Activated CD4-positive, alpha-beta T cell treated with anti-CD3 and anti-CD28 coated beads, Interleukin-2, amount 50 U/mL, for 16 hours (primary cell): ENCODE results near the gene VPS37C.
"Not testable (repeated sequence)": the region's sequence is repeated elsewhere in the genome, so short reads cannot be mapped to it uniquely, and the experiment has no call there.

Experiments
- DNase-seq: peaks from one replicate; pipeline ENCODE4 v3.0.0-alpha.2; 2020

The VPS37C gene

GRCh38 chr11:61161190-61162091 lies at the start of gene VPS37C:
Gene VPS37C (minus strand): TSS chr11:61161426. CDS start chr11:61138829, 22,597 bp downstream.
- DNase-seq: peak; percentile 94

GRCh38 chr11:61210629-61211028 lies 49.4 kb upstream of the VPS37C start:
- not testable (repeated sequence) for DNase-seq

- DNase-seq: not testable (repeated sequence)
Observed at GRCh38 chr11:61207636-61208310, 46.5 kb upstream of the VPS37C start.

GRCh38 chr11:61204502-61205059 lies 43.4 kb upstream of the VPS37C start:
- not testable (repeated sequence) for DNase-seq

DNA sequence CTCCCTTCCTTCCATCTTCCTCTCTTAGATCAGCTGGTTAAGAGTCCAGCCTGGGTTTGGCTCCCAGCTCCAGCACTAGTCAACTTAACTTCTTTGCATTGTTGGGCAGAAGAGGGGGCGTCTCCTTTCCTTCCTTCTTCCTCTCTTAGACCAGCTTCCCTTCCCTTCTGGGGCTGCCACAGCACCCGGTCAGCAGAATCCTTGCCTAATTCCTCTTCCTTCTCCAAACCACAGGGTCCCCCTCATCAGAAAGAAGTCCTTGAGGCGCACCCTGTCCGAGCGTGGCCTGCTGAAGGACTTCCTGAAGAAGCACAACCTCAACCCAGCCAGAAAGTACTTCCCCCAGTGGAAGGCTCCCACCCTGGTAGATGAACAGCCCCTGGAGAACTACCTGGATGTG lies 42.6 kb upstream of the VPS37C start:
- not testable (repeated sequence) for DNase-seq

DNA sequence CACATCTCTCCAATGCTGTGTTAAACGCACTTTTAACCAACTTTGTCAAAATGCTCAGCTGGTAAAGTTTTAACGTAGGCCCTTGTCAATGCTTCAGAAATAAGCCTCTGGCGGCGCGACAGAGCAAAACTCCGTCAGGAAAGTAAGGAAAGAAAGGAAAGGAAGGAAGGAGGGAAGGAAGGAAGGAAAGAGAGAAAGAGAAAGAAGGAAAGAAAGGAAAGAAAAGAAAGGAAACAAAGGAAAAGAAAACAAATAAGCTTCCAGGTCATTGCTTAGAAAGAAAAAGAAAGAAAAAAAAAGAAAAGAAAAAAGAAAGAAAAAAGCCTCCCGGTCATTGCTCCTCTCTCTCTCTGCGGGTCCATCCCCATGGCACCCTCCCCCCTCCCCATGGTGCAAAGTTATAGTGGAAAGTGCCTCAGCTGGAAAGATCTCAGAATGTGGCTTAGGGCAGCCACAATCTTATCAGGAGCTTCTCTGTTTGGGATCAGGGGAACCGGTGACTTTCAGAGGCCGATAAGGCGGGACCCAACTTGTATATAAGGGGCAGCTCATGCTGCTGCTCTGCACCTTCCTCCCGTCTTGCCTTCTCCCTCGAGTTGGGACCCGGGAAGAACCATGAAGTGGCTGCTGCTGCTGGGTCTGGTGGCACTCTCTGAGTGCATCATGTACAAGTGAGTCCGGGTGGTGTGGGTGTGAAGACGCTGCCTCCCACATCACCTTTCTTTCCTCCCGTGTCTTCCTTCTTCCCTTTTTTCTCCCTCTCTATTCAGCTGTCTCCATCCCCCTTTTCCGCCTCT lies 41.9 kb upstream of the VPS37C start, which contains the start of gene PGA3:
PGA3 (plus strand) TSS at position 566 of the 797 bp plus-strand sequence; CDS start at position 616, 50 bp downstream.
- DNase-seq: not testable (repeated sequence)

DNA sequence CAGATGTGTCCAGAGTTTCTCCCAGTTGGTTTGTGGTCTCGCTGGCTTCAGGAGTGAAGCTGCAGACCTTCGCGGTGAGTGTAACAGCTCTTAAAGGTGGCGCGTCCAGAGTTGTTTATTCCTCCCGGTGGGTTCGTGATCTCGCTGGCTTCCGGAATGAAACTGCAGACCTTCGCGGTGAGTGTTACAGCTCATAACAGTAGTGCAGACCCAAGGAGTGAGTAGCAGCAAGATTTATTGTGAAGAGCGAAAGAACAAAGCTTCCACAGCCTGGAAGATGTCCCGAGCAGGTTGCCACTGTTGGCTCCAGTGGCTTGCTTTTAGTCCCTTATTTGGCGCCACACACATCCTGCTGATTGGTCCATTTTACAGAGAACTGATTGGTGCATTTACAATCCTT lies 40.2 kb upstream of the VPS37C start:
- peak; percentile 16 for DNase-seq

DNA sequence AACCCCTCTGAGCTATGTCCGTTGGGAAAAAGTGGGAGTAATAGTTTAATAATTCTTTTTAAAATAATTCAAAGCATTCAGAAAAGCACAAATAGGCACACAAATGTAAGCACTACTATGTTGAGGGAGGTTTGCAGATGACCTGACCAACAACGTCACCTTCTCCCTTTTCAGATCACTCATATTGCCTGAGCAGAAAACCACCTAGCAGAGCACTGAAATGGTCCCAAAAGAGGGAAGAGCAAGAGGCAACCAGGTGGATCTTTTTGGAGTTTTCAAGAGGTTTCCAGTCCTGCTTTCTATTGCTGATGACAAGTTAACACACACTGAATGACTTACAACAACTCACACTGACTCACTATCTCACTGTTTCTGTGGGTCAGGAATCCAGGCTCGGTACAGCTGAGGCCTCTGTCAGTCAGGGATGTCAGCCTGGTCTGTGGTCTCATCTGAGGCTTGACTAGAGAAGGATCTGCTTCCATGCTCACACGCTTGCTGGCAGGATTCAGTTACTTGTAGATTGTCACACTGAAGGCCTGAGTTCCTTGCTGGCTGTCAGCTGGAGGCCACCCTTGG lies 37.8 kb upstream of the VPS37C start:
- DNase-seq: no peak

GRCh38 chr11:61198361-61198760 lies 37.1 kb upstream of the VPS37C start:
- DNase-seq: no peak

GRCh38 chr11:61195719-61196118 lies 34.5 kb upstream of the VPS37C start:
- DNase-seq: no peak

DNA sequence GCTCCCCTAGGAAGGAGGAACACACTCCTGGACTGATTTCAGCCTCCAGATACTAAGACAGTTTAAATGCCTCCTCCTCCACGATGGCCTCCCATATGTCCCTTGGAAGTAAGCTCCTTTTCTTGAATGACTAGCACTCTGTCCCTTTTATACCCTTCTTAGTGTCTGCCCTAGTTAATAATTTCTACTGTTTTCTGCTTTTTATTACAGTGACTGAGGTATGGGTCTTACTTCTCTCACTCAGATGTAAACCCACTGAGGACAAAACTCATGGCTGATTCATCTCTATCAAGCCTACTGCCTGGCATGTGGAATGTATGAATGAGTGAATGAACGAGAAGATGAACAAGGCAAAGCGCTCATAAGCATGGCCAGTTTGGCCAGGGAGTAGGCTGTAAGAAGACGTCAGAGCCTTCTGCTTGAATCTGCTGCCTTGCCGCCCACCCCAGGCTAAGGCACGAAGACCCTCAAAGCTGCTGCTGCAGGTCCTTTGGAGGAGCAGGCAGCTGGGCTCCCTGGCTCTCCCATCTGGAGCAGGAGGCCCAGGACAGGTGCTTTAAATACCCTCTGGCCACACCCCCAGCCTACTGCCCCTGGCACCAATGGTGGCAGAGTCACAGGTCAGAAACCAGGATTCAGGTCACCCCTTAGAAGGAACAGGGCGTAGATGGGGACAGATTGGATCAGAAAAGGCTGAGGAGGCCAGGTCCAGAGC lies 33.9 kb upstream of the VPS37C start:
- no peak for DNase-seq

DNA sequence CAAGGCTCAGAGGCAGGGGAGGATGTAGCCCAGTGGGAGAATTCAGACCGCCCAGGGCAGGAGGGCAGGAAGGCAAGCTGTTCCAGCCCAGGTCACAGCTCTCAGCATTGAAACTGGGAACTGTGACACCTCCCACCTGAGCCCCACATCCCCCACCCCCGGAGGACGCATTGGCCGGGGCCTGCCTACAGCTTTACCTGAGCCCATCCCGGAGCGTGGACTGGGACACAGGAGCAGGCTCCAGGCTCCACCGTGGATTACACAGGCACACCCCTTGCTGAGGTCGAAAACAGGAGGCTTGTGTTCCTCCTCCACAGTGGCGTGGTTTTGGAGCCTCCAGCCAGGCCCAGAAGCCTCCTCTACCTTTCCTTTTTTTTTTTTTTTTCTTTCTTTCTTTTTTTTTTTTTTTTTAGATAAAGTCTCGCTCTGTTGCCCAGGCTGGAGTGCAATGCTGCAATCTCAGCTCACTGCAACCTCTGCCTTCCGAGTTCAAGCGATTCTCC lies 33.0 kb upstream of the VPS37C start:
- no peak for DNase-seq

DNA sequence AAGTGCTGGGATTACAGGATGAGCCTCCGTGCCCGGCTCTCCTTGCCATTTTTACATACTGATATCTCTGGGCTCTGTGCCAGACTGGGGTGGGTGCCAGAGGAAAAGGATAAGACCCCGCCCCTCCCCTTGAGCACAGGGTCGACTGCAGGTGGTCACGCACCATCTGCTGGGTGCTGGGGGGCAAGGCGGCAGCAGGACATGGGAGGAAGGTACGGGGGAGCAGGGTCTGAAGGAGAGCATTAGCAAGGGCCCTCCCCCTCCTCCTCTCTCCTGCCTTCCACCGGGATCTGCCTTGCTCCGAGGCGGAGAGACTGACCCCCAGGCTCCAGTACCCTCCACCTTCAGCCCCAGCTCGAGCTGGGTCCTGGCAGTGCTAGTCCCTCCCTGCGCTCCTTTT lies 32.4 kb upstream of the VPS37C start:
- DNase-seq: no peak

DNA sequence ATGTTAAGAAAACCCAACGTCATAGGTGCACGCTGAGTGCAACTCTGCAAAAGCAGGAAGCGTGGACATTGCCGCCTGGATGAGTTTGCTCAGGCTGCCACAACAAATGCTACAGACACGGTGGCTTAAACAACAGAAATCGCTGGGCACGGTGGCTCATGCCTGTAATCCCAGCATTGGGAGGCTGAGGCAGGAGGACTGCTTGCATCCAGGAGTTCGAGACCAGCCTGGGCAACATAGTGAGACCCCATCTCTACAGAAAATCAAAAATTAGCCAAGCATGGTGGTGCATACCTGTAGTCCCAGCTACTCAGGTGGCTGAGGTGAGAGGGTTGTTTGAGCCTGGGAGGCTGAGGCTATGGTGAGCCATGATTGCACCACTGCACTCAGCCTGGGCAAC lies 28.7 kb upstream of the VPS37C start:
- no peak for DNase-seq

- peak; percentile 77 for DNase-seq
Observed at GRCh38 chr11:61187505-61188130, 26.4 kb upstream of the VPS37C start.

GRCh38 chr11:61186504-61186903 lies 25.3 kb upstream of the VPS37C start:
- DNase-seq: no peak

- DNase-seq: no peak
Observed at GRCh38 chr11:61183645-61184044, 22.4 kb upstream of the VPS37C start.

- DNase-seq: no peak
Observed at GRCh38 chr11:61181489-61181888, 20.3 kb upstream of the VPS37C start.

DNA sequence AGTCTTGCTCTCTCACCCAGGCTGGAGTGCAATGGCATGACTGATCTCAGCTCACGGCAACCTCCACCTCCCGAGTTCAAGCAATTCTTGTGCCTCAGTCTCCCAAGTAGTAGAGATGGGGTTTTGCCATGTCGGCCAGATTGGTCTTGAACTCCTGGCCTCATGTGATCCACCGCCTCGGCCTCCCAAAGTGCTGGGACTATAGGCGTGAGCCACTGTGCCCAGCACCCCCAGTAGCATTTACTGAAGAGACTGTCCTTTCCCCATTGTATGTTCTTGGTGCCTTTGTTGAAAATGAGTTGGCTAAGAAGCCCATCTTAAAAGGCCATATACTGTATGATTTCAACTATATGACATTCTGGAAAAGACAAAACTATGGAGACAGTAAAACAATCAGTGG lies 19.0 kb upstream of the VPS37C start:
- not testable (repeated sequence) for DNase-seq

- no peak for DNase-seq
Observed at GRCh38 chr11:61176446-61176845, 15.2 kb upstream of the VPS37C start.

GRCh38 chr11:61174949-61175348 lies 13.7 kb upstream of the VPS37C start:
- no peak for DNase-seq
